Immature natural killer cell (primary cell): Measurements from ENCODE around the gene HHIPL1. TPM values are rescaled to one million over a fixed set of nuclear protein-coding genes. Genes with fewer than 3 reads are reported as not detected.
"Not testable (repeated sequence)": the region's sequence is repeated elsewhere in the genome, so short reads cannot be mapped to it uniquely, and the experiment has no call there.

Experiments
- DNase-seq, 3 donors: peaks; one replicate each; pipeline ENCODE4 v3.0.0; 2022; ENCODE audit warnings: mixed read lengths in 1 of 3
- H3K27ac Mint-ChIP-seq, 6 donors: one replicate each; pipeline ENCODE4 v1.8.0; 2020; ENCODE audit warnings: mixed read lengths in 6 of 6, mild to moderate bottlenecking in 5 of 6, inconsistent platforms in 4 of 6, moderate library complexity in 3 of 6
- H3K27me3 Mint-ChIP-seq, 3 donors: one replicate each; pipeline ENCODE4 v1.8.0; 2020 to 2021; ENCODE audit warnings: low read depth in 3 of 3, mild to moderate bottlenecking in 3 of 3, mixed read lengths in 3 of 3, moderate library complexity in 3 of 3, inconsistent platforms in 1 of 3
- H3K36me3 Mint-ChIP-seq, 3 donors: one replicate each; pipeline ENCODE4 v1.8.0; 2020; ENCODE audit warnings: mixed read lengths in 3 of 3, inconsistent platforms in 2 of 3, mild to moderate bottlenecking in 2 of 3
- H3K4me1 Mint-ChIP-seq, 2 donors: one replicate each; pipeline ENCODE4 v1.8.0; 2020; ENCODE audit warnings: inconsistent platforms in 2 of 2, mild to moderate bottlenecking in 2 of 2, mixed read lengths in 2 of 2, moderate library complexity in 1 of 2
- H3K4me3 Mint-ChIP-seq, 5 donors: one replicate each; pipeline ENCODE4 v1.8.0; 2020; ENCODE audit warnings: mild to moderate bottlenecking in 5 of 5, mixed read lengths in 5 of 5, inconsistent platforms in 3 of 5, moderate library complexity in 3 of 5
- H3K9me3 Mint-ChIP-seq, 6 donors: one replicate each; pipeline ENCODE4 v1.8.0; 2020; ENCODE audit warnings: mild to moderate bottlenecking in 6 of 6, mixed read lengths in 6 of 6, inconsistent platforms in 4 of 6, moderate library complexity in 3 of 6
- polyA plus RNA-seq, 3 donors: library from polyadenylated mRNA; unstranded; fragments of 300-500 nt; fragmentation: Illumina TruSeq; gene quantifications; one replicate each; pipeline ENCODE4 v1.2.3, GENCODE V29; 2021

The HHIPL1 gene
- polyA plus RNA-seq, 3 donors from 2014 or later: not detected

DNA sequence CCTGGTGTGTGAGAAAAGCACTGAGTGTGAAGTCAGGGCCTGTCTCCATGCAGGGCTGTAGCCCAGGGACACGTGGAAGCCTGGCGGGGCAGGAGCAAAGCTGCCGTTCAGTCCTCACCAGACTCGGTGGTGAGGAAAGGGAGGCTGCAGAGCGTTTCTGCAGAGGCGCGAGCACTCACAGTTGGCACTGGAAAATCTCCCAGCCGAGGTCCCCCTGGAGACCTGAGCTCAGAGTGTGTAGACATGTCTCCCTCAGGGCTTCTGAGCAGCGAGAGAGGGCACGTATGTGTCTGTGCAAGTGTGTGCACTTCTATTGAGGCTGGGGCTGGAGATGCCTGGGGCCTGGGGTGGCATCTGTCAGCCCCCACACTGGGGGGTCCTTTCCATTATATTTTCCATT is 11.0 kb upstream of the HHIPL1 start:
- Mint-ChIP-seq H3K27ac (no peak overlapping the region), H3K9me3 (no peaks in the 10 kb centered on the region), H3K4me1 (peaks cover 0 to 2% of the 10 kb centered on the region in 2 donors), H3K36me3 (no peaks in the 10 kb centered on the region), H3K4me3 (no peak overlapping the region), H3K27me3 (peaks cover 1 to 4% (median 2%) of the 10 kb centered on the region in 3 donors)
- no peak for DNase-seq

DNA sequence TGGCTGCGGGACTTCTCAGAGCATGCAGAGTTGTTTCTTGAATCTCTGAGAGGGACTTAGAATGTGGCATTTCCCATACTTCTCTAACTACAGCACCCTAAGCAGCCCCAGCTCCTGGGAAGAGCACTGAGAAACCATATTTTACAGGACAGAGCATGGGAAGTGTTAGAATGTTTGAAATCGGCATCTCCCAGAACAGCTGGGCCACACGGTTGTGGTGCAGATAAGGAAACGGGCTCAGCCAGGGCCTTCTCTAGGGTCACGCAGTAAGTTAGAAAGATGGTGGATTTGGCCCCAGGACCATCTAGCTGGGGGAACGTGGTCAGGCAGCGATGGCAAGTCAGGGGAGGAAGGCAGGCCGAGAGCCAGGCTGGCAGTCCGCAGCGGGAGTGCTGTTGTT is 10.5 kb upstream of the HHIPL1 start:
- no peaks in the 10 kb centered on the region for H3K4me1 Mint-ChIP-seq
- no peaks in the 10 kb centered on the region for H3K9me3 Mint-ChIP-seq
- H3K36me3 Mint-ChIP-seq: no peaks in the 10 kb centered on the region
- H3K27ac Mint-ChIP-seq: no peak overlapping the region
- peaks cover 1 to 4% (median 2%) of the 10 kb centered on the region in 3 donors for H3K27me3 Mint-ChIP-seq
- no peak for DNase-seq
- no peak overlapping the region for H3K4me3 Mint-ChIP-seq

DNA sequence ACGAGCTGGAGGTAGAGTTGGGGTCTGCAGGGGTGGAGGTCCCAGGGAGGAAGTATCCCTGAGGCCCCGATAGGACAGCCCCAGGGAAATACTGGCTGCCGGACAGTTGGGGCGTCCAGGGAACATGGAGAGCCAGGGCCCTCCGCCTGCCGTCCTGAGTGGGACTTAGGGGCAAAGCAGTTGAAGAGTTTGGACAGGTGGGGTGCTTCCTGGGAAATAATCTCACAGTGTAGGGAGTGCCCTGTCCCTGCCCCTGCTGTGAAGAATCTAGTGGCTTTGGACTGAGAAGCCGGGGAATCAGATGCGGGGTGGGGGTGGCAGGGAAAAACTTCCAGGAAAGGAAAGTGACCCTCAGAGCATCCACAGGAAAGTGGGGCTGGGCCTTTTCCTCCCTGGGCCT is 9.8 kb upstream of the HHIPL1 start:
- no peak overlapping the region for H3K27ac Mint-ChIP-seq
- no peak overlapping the region for H3K4me3 Mint-ChIP-seq
- no peaks in the 10 kb centered on the region for H3K36me3 Mint-ChIP-seq
- H3K4me1 Mint-ChIP-seq: no peaks in the 10 kb centered on the region
- DNase-seq: no peak
- peaks cover 1 to 4% (median 2%) of the 10 kb centered on the region in 3 donors for H3K27me3 Mint-ChIP-seq
- no peaks in the 10 kb centered on the region for H3K9me3 Mint-ChIP-seq

DNA sequence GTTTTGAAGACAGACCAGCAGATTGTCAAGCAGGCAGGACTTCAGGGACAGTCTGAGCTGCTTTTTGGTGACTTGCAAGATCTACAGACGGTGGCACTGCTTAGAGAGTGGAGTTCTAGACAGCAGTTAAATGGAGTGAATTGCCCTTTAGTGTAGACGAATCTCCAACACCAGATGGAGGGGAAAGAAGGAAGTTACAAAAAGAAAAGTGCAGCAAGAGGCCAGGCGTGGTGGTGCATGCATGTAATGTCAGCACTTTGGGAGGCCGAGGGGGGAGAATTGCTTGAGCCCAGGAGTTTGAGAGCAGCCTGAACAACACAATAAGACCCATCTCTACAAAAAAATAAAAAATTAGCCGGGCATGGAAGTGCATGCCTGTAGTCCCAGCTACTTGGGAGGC is 8.4 kb upstream of the HHIPL1 start:
- H3K27ac Mint-ChIP-seq: no peak overlapping the region
- DNase-seq: no peak
- no peaks in the 10 kb centered on the region for H3K4me1 Mint-ChIP-seq
- peaks cover 0 to 1% (median 0%) of the 10 kb centered on the region in 3 donors for H3K27me3 Mint-ChIP-seq
- H3K9me3 Mint-ChIP-seq: no peaks in the 10 kb centered on the region
- no peak overlapping the region for H3K4me3 Mint-ChIP-seq
- no peaks in the 10 kb centered on the region for H3K36me3 Mint-ChIP-seq

DNA sequence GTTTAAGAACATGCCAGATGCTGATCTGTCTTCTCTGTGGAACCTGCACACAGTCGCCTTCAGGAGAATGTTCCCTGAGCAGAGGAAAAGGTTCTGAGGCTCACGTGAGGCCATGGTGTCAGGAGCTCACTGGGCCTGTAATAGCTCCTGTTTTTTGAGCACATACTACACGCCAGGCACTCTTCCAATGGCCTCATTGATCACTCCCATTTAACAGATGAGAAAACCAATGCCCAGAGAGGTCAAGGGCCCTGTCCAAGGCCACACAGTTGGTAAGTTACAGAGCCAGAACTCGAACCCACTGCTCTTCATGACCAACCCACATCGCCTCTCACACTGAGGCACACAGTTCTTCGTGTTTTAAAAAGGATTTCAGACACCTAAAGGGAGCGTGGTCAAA is 7.3 kb upstream of the HHIPL1 start:
- Mint-ChIP-seq H3K9me3 (no peaks in the 10 kb centered on the region), H3K4me3 (no peak overlapping the region), H3K4me1 (no peaks in the 10 kb centered on the region), H3K27me3 (peaks cover 0 to 1% (median 0%) of the 10 kb centered on the region in 3 donors), H3K27ac (no peak overlapping the region), H3K36me3 (no peaks in the 10 kb centered on the region)
- no peak for DNase-seq

DNA sequence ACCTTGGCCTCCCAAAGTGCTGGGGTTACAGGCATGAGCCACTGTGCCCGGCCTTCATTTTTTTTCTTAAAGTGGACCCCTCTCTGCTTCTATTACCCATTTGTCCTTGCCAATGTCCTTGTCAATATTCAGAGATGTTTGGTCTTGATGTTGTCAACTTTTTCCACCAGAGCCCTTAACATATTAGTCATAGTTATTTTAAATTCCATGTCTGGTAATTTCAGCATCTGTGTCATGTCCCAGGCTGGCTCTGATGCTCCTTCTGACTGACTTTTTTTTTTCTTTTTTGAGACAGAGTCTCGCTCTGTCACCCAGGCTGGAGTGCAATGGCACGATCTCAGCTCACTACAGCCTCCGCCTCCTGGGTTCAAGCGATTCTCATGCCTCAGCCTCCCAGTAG is 2.2 kb upstream of the HHIPL1 start:
- H3K9me3 Mint-ChIP-seq, H3K4me3 Mint-ChIP-seq, H3K36me3 Mint-ChIP-seq, H3K27ac Mint-ChIP-seq, DNase-seq, H3K4me1 Mint-ChIP-seq: not testable (repeated sequence)
- peaks cover 6 to 10% (median 7%) of the 10 kb centered on the region in 3 donors for H3K27me3 Mint-ChIP-seq

DNA sequence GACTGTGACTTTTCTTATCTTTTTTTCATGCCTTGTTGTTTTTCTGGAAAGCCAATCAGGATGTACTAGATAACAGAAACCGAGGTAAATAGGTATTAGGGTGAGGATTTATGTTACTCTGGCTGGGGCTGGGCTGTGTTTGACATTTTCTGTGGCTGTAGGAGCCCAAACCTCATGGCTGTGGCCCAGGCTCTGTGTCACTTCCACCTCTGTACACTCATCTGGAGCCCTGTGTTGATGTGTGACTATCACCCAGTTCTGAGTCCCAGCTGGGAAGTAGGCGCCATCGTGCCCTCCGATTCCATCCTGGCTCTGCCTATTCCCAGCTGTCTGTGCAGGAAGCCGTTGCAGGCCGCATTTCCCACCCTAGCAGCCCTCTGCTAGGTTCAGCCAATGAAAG is 1.6 kb upstream of the HHIPL1 start:
- no peak for DNase-seq
- H3K27me3 Mint-ChIP-seq: peaks cover 6 to 12% (median 7%) of the 10 kb centered on the region in 3 donors
- no peaks in the 10 kb centered on the region for H3K9me3 Mint-ChIP-seq
- H3K36me3 Mint-ChIP-seq: no peaks in the 10 kb centered on the region
- H3K4me3 Mint-ChIP-seq: no peak overlapping the region
- H3K4me1 Mint-ChIP-seq: no peaks in the 10 kb centered on the region
- H3K27ac Mint-ChIP-seq: no peak overlapping the region

DNA sequence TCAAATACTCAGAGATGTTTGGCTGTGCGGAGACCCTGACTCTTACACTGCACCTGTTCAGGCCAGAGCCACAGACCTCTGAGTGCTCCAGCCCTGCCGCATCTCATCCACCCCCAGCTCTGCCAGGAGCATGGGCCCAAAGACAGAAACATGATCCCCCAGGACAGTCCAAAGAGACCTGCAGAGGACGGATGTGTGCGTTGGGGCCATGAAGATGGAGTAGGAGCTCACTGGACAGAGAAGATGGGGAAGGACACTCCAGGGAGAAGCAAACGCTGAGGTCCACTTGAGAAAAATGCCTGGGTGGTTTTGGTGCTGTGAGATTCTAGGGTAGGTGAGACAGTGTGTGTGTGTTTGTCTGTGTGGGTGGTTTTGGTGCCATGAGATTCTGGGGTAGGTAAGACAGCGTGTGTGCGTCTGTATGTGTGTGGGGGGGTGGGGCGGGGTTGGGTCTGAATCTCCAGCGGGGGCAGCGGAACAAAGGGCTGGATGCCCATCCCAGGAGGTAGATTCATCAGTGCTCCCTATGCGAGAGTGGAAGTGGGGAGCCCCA is 818 bp upstream of the HHIPL1 start:
- H3K4me3 Mint-ChIP-seq: no peak overlapping the region
- H3K27ac Mint-ChIP-seq: no peak overlapping the region
- H3K9me3 Mint-ChIP-seq: no peaks in the 10 kb centered on the region
- H3K27me3 Mint-ChIP-seq: peaks cover 6 to 14% (median 7%) of the 10 kb centered on the region in 3 donors
- H3K36me3 Mint-ChIP-seq: no peaks in the 10 kb centered on the region
- DNase-seq: no peak
- no peaks in the 10 kb centered on the region for H3K4me1 Mint-ChIP-seq

DNA sequence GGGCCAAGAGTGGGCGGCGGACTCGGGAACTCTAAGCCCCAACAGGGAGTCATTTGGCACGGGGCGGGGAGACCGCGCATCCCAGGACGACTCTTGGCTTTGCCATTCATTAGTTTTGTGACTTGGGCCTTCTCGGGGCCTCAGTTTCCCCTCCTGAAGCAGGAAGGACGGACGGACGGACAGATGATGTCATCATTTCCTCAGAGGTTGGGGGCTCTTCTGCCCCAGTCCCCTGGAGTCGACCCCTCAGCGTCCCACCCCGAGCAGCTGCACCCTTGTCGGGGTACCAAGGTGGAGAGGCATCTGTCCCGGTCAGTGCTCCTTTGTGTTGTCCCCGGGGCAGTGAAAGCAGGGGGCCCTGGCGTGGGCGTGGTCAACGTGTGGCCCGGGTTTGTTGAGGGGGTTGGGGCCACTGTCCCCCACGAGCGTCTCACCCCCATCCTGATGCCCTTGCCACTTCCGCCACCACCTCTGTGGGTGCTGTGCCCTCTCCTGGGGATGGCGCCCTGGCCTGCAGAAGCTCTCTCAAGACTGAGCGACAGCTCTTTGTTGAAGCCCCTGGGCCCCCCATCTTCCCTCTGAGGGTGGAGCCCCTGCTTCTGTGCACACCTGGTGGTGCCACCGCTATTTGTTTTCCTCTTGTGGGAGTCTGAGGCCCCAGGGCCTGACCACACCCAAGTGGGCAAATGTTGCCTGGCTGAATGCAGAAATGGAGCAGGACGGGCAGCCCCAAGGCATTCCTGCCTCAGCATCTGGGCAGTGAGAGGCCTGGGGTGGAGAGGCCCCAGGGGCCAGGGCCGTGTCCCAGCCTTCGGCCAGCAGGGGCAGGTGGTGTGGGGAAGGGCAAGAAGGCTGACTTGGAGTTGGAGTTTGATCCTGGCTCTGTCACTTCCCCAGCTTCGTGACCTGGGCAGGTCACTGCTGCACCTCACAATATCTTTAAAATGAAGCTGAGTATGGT is 896 bp downstream of the HHIPL1 start:
- Mint-ChIP-seq H3K4me1 (no peaks in the 10 kb centered on the region), H3K36me3 (no peaks in the 10 kb centered on the region), H3K4me3 (no peak overlapping the region), H3K27me3 (peaks cover 7 to 18% (median 8%) of the 10 kb centered on the region in 3 donors), H3K27ac (no peak overlapping the region), H3K9me3 (no peaks in the 10 kb centered on the region)
- no peak for DNase-seq

DNA sequence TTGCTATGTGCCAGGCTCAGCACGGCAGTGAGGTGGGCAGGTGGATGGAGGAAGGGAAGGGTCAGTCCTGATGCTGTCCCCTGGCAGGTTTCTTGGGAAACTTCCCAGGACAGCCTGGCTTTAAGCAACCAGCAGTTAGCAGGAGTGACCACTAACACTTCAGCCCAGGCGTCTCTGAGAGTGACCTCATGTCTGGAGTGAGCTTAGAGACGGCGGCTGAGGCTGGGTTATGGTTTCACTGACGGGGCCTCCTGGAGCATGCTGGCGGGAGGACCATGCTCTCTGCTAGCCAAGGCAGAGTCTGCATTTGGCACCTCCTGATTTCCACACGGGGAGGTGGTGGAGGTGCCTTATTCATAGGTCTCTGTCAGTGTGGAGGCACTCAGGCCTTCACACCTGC is 2.5 kb downstream of the HHIPL1 start:
- H3K9me3 Mint-ChIP-seq: no peaks in the 10 kb centered on the region
- H3K27me3 Mint-ChIP-seq: peaks cover 8 to 21% (median 9%) of the 10 kb centered on the region in 3 donors
- H3K27ac Mint-ChIP-seq: no peak overlapping the region
- no peak overlapping the region for H3K4me3 Mint-ChIP-seq
- H3K4me1 Mint-ChIP-seq: no peaks in the 10 kb centered on the region
- H3K36me3 Mint-ChIP-seq: no peaks in the 10 kb centered on the region
- DNase-seq: no peak

DNA sequence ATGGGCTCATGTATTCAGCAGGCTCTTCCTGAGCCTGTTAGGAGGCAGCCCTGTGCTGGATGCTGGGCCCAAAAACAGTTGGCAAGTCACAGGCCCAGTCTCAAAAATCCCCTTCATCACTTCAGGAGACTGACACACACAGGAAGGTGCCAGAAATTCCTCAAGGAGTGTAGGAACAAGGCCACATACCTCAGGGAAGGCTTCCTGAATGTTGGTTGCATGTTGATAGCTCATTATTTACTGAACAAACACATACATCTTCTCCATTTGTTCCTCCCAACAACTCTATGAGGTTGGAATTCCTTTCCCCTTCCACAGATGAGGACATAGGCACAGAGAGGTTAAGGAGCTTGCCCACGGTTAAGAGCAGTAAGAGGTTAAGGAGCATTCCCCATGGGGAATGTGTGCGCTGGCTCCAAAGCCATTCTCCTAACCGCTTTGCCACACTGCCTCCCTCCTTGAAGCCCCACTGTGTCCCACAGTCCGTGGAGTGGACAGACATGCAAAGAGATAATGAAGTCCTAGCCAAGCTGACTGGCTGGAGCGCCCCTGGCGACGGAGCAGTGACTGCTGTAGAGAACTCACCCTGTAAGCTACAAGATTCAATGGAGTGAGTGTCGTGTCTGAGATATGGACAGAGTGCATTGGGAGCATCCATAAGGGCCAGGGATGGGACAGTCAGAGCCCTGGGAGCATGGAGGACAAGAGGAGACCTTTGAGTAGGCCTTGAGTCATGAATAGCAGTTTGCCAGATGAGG is 3.3 kb downstream of the HHIPL1 start:
- Mint-ChIP-seq H3K4me1 (no peaks in the 10 kb centered on the region), H3K36me3 (no peaks in the 10 kb centered on the region), H3K27ac (no peak overlapping the region), H3K4me3 (no peak overlapping the region), H3K9me3 (no peaks in the 10 kb centered on the region), H3K27me3 (peaks cover 8 to 21% (median 9%) of the 10 kb centered on the region in 3 donors)
- DNase-seq: no peak

DNA sequence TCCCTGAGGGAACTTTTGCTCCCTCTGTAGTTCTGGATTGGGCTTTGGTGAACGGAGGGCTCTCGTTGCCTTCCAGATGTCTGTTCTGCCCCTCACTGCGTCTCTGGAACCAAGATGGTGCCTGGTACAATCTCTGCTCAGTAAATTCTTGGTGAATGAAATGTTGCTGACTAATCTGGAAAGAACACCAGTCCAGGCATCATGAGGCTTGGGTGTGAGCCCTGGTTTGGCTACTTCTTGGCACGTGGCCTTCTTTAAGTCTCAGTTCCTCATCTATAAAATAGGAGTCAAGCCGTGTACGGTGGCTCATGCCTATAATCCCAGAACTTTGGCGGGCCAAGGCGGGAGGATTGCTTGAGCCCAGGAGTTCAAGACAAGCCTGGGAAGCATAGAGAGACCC is 4.3 kb downstream of the HHIPL1 start:
- no peak for DNase-seq
- Mint-ChIP-seq H3K27ac (no peak overlapping the region), H3K27me3 (peaks cover 6 to 11% (median 8%) of the 10 kb centered on the region in 3 donors), H3K9me3 (no peaks in the 10 kb centered on the region), H3K36me3 (no peaks in the 10 kb centered on the region), H3K4me1 (no peaks in the 10 kb centered on the region), H3K4me3 (no peak overlapping the region)

DNA sequence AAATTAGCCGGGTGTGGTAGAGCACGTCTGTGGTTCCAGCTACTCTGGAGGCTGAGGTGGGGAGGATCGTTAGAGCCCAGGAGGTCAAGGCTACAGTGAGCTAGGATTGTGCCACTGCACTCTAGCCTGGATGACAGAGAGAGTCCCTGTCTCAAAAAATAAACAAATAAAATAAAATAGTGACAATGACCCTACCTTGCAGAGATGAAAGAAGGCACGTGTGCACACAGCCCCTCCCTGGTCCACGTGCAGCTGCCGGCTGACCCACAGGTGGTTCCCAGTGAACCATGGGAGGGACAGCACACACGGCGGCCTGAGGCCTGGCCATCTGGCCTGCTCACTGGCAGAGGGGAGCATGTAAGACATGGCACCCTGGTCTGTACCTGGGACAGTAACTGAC is 4.7 kb downstream of the HHIPL1 start:
- H3K27ac Mint-ChIP-seq: no peak overlapping the region

DNA sequence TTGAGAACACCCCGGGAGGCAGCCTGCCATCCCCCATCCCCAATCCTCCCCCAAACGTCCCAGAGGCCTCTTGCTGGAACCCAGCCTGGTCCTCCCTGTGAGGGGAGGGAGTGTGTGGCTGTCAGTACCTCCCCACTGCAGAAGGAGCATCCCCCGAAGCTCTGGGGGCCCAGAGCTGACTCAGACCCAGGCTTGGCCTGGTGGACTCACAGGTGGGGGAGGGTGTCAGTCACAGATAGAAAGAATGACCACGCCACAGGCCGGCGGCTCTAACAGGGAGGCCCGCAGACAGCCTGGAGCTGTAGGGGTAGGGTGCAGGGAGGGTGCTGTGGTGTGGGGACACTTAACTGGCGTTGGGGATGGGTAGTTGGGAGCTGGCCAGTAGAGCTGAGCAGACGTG is 5.3 kb downstream of the HHIPL1 start:
- Mint-ChIP-seq H3K9me3 (no peaks in the 10 kb centered on the region), H3K27ac (no peak overlapping the region), H3K36me3 (no peaks in the 10 kb centered on the region), H3K4me1 (no peaks in the 10 kb centered on the region), H3K4me3 (no peak overlapping the region), H3K27me3 (peaks cover 6 to 11% (median 7%) of the 10 kb centered on the region in 3 donors)
- no peak for DNase-seq

More for the DNA sequence above, 4.7 kb downstream of the HHIPL1 start:
- Mint-ChIP-seq H3K4me3 (no peak overlapping the region), H3K9me3 (no peaks in the 10 kb centered on the region), H3K27me3 (peaks cover 6 to 11% (median 9%) of the 10 kb centered on the region in 3 donors), H3K36me3 (no peaks in the 10 kb centered on the region), H3K4me1 (no peaks in the 10 kb centered on the region)
- no peak for DNase-seq
